ENCODE results near the gene STARD7. TPM values are rescaled to one million over a fixed set of nuclear protein-coding genes. Genes with fewer than 3 reads are reported as not detected.

Gene STARD7
- total RNA-seq, 1 donor from 2014 or later: 136 TPM

DNA sequence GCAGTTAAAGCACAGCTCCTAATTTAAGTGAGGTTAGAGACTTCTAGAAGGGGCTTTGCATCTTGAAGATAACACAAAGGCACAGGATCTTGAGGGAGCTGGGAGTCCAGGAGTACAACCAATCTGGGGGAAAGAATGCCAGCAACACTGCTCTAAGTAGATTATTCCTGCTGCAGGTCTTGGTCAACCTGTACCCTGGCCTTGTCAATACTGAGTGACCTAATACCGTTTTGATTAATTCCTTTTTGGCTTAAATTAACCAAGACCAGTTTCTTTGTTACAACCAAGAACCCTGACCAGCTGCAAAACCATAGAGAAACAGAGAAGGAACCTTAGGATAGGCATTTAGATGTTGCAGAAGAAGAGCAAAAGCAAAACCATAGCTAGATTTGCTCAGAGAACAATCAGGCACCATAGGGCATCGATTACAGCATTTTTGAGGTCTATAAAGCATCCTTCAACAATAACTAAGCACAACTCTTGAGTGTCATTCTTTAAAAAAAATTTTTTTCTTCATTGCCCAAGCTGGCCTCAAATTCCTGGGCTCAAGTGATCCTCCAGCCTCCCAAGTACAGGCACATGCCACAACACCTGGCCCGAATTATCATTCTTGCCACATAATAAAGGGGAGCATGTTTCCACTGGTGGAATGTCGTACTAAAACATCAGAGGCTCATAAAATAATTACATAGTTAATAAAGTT, 6.3 kb downstream of the STARD7 start:
- intact Hi-C loops (cut with micrococcal nuclease): no loop called here

DNA sequence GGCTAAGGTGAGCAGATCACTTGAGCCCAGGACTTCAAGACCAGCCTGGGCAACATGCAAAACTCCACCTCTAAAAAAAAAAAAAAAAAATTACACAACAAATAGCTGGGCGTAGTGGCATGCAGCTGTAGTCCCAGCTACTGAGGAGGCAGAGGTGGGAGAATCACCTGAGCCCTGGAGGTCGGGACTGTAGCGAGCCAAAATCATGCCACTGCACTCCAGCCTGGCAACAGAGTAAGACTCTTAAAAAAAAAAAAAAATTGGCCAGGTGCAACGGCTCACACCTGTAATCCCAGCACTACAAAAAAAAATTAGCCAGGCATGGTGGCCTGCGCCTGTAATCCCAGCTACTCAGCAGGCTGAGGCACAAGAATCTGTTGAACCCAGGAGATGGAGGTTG, 7.3 kb downstream of the STARD7 start:
- intact Hi-C loops (cut with micrococcal nuclease): no loop called here

DNA sequence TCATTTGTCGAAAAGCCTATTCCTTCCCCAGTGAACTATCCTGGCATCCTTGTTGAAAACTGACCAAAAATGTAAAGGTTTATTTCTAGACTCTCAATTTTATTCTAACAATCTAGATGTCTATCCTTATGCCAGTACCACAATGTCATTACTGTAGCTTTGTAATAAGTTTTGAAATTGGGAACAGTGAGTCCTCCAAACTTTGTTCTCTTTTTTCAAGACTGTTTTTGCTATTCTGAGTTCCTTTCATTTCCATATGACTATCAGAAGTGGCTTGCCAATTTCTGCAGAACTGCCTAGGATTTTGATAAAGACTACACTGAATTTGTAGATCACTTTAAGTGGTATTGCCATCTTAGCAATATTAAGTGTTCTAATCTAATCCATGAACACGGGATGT, 9.7 kb downstream of the STARD7 start:
- intact Hi-C loops (cut with micrococcal nuclease): no loop called here

DNA sequence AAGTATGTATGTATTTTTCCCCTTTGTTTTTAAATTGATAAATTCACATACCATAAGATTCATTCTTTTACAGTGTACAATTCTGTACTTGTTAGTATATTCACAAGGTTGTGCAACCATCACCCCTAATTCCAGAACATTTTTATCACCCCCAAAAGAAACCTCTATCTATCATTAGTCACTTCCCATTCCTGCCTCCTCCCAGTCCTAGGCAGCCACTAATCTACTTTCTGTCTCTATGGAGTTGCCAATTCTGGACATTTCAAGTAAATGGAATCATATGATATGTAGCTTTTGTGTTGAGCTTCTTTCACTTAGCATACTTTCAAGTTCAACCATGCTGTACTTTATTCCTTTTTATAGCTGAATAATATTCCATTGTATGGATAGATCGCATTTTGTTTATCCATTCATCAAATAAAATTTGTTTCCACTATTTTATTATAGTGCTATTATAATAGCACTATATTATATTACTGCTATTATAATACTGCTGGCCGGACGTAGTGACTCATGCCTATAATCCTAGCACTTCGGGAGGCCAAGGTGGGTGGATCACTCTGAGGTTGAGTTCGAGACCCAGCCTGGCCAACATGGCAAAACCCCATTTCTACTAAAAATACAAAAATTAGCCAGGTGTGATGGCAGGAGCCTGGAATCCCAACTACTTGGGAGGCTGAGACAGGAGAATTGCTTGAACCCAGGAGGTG, 10.9 kb downstream of the STARD7 start:
- intact Hi-C loops (cut with micrococcal nuclease): no loop called here

DNA sequence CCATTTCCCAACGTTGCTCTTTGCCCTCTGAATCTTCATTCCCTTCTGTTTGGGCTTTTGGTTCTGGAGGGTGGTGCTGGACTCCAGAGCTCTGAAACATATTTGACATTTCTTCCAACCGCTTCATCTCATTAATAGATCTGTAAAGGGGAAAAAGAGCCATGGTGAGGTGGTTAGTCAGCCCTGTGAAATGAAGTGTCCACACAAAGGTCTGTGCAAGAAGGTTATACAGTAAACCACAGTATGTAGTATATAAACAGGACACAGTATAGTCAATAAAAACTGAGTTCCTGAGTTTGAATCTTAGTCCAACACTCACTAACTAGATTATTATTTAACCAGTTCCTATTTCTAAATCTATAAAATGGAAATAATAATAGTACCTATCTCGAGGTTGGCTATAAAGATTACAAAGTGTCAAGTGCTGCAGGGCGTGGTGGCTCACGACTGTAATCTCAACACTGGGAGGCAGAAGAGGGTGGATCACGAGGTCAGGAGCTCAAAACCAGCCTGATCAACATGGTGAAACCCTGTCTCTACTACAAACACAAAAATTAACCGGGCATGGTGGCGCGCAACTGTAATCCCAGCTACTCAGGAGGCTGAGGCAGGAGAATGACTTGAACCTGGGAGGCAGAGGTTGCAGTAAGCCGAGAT, 13.1 kb downstream of the STARD7 start:
- intact Hi-C loops (cut with micrococcal nuclease): no loop called here

DNA sequence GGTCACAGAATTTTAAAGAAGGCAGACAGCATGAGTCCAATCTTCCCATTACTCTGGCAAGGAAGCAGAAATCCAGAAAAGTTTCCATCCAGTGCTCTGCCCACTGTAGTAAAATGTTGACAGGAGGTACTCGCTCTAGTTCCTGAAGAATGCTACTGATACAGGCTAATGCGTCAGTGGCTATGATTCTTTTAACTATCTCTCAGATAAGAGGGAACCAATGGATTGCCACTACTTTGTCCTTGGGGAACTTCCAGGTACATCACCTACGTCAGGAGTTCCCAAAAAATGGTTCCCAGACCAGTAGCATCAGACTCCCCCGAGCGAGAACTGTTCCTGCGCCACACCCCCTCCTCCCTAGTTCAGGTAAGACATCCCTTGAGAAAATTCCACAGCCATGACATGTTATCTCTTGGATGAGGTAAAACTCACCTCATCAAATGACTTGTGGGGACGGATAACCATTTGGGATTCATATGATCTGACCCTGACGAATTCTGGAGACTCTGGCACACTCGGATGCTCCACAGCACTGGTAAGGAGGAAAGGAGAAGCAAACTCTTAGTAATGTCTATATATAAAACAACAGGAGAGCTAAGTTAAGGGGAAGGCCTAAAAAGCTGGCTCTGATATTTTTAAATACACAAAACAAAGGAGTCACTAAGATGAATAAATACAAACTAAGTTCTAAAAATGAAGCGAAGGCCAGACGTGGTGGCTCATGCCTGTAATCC, 16.5 kb downstream of the STARD7 start:
- intact Hi-C loops (cut with micrococcal nuclease): loop anchor here (2.0 kb wide), 1 partner anchor 17 kb away; the partner anchor contains the start of gene STARD7

DNA sequence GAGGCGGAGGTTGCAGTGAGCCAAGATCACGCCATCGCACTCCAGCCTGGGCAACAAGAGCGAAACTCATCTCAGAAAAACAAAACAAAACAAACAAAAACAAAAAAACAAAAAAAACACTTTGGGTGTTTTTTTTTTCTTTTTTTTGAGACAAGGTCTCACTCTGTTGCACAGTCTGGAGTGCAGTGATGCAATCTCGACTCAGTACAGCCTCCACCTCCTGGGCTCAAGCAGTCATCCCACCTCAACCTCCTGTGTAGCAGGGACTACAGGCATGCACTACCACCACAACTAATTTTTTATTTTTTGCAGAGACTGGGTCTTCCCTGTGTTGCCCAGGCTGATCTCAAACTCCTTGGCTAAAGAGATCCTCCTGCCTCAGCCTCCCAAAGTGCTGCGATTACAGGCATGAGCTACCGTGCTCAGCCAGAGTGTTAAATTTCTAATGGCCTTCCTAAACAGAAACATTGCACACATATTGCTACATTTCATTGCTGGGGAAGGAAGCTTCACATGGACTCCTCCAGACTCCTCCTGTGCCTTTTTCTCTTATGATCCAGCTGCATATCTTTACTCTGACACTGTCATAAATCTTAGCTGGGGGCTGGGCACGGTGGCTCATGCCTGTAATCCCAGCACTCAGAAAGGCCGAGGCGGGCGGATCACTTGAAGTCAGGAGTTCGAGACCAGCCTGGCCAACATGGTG, 19.7 kb downstream of the STARD7 start:
- intact Hi-C loops (cut with micrococcal nuclease): no loop called here

DNA sequence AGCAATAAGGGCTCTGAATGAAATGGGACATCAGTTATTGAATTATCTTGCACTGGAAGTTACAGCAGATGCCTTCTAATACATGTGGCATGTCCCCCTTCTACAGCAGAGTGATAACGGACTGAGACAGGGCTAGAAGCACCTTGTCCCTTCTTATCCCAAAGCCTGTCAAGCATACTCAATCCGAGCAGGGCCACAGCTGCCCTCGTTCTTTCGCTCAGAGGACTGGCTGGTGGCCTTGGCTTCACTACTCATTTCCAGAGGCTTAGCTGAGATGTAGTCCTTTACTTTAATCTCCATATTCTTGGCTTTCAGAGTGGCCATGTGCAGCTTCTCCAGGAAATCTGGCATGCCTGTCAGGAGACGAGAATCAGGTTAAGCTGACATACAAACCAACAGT, 22.1 kb downstream of the STARD7 start:
- intact Hi-C loops (cut with micrococcal nuclease): no loop called here

DNA sequence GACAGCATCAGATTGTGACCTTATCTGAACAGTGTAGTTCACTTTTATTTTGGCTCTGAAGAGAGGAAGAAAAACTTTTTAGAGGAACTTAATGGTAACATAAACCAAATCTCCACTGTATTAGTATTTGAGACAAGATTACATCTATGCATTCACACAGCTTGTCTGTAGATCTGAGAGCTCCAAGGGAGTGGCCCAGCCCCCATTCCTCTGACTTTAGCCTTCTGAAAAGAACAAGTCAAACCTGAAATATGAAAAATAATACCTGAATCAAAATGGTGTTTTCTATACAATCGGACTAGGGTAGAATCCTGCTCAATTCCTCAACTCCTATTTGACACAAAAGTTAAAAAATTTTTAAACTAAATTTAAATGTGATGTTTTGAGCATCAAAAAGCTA, 23.1 kb downstream of the STARD7 start:
- intact Hi-C loops (cut with micrococcal nuclease): no loop called here

DNA sequence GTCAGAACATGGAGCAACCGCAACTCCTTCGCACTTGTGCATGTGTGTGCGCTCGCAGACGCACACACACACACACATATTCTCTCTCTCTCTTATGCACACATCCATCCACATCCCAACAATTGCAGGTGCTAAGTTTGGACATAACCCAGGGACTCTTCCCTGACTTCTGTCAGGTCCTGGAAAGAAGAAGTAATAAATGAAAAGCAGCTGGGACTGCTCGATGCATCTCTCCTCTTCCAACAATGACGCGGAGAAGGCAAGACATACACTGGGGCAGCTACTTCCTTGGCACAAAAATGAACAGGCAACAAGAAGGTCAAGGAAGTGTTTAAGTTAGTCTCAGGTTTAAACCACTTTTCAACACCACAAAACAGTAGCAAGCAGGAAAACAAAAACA, 23.6 kb downstream of the STARD7 start:
- intact Hi-C loops (cut with micrococcal nuclease): no loop called here

DNA sequence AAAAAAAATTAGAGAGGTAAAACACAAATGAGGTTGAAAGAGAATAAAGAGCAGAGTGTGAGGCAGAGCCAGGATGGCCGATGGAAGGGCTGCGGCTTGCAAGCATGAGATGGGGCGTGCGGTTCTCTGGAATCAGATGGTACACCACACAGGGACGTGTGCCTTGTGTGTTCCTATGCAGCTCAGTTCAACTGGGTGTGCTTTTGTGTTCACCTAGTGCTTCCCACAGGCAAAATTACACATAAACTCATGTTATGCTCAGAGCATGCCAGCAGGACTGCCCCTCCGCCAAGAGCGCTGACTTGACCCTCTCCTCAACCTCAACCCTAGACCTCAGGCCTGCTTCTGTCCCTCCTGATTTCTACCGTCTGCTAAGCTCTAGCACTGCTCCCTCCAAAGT, 24.4 kb downstream of the STARD7 start:
- intact Hi-C loops (cut with micrococcal nuclease): no loop called here

DNA sequence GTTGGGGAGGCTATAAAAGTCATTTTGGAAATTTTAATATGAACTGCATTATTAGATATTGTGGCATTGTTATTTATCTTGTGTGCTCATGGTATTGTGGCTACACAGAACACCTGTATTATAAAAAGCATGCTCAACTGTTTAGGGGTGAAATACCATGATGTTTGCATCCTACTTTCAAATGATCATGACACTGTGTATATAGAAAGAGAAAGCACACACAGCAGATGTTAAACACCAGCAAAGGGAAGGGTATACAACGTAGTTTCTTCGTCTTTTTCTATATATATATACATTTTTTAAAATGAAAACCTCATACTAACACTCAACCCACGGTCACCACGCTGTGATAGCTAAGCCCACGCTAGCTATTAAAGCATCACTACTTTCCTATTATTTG, 27.1 kb downstream of the STARD7 start:
- intact Hi-C loops (cut with micrococcal nuclease): no loop called here

DNA sequence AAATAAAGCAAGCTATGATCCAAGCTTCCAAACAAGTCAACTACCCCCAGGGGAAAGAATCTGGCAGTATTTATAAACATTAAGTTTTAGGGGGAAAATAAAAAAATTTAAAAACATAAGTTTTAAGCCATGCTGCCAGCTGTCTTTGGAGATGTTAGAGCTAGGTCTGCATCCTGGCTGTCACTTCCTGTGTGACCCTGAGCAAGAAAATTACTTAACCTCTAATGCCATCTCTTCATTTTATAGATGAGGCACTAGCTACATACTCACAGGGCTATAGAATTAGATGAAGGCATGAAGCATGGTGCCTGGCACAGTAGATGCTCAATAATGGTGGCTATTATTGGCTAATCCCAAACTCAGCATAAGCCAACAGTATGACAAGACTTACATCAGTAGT, 28.1 kb downstream of the STARD7 start:
- intact Hi-C loops (cut with micrococcal nuclease): no loop called here

DNA sequence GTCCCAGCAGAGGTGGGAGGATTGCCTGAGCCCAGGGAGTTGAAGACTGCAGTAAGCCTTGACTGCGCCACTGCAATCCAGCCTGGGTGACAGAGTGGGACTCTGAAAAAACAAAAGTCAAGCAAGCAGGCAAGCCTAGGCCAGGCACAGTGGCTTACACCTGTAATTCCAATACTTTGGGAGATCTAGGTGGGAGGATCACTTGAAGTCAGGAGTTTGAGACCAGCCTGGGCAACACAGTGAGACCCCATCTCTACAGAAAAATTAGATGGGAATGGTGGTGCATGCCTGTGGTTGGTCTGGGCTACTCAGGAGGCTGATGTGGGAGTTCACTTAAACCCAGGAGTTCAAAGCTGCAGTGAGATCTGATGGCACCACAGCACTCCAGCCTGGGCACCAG, 28.6 kb downstream of the STARD7 start:
- intact Hi-C loops (cut with micrococcal nuclease): no loop called here

DNA sequence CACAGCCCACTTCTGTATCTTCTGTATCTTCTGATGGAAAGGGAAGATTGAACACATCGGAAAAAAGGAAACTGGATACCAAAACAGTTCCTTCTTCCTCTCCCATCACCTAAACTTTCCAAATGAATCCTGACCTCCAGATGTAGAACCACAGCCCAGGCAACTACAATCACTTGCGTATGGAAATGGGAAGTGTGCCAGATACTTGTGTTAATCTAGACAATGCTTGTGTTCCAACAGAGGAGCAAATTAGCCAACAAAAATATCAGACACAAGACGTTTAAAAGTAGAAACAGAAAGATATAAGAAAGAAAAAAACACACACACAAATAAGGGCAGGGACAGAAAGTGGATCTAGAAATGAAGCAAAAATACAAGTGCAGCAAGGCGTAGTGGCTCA, 32.0 kb downstream of the STARD7 start:
- intact Hi-C loops (cut with micrococcal nuclease): no loop called here

DNA sequence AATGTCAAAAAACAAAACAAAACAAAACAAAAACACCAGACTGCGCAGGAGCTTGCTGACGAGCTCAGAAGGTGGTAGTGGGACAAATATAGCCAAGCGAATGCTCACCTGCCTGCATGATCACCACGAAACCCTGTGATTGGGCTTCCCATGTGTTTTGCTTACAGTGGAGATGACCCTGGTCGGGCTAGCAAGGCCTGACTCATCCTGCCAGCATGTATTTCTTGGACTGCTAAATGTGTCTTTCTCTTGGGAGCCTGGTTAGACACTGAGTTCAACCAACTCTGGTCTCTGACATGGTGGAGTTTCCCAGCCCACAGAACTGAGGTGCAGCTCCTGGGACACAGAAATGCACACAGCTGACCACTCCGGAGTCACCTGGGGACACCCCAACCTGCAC, 32.7 kb downstream of the STARD7 start:
- intact Hi-C loops (cut with micrococcal nuclease): no loop called here

DNA sequence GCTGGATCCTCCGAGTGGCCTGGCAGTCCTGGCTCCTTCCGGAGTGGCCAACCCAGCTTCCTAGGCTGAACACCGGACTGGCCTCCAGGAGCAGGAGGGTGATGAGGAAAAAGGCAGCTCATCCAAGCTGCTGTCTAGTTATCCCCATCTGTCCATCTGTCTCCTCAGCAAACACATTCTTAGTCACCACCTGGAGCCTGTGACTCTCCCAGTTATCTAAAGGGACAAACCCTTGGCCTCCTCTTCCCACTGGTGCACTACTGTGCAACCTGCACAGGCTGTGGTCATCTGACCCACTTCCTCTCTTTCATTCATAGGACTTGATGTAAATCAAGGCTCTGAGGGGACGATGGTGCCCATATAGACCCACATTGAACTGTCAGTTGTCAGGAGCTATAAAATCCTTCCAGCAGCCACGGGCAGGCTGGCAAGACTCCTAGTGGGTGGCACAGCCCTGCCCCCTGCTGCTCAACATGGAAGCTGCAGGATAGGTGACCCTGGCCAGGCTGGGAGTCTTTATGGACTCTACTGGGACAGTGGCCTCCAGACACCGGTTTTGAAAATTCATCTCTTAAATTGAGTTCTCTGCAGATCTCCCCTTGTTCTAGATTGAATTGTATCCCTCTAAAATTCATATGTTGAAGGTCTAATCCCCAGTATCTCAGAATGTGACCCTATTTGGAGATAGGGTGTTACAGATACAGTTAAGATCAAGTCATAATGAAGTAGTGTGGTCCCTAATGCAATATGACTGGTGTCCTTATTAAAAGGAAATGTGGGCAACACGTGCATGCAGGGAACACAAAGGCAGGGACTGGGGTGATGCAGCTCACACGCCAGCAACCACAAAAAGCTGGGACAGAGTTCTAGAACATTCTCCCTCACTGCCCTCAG, 34.1 kb downstream of the STARD7 start:
- intact Hi-C loops (cut with micrococcal nuclease): loop anchor here (1.0 kb wide), 5 partner anchors 10 to 182 kb away; partner anchors contain the start of gene ASTL

DNA sequence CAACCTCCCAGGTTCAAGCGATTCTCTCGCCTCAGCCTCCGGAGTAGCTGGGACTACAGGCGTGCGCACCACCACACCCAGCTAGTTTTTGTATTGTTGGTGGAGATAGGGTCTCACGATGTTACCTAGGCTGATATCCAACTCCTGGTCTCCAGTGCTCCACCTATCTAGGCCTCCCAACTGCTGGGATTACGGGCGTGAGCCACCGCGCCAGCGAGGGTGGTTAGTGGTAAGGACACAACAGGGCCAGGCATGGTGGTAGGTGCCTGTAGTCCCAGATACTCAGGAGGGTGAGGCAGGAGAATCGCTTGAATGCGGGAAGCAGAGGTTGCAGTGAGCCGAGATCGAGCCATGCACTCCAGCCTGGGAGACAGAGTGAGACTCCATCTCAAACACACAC, 36.8 kb downstream of the STARD7 start:
- intact Hi-C loops (cut with micrococcal nuclease): no loop called here

DNA sequence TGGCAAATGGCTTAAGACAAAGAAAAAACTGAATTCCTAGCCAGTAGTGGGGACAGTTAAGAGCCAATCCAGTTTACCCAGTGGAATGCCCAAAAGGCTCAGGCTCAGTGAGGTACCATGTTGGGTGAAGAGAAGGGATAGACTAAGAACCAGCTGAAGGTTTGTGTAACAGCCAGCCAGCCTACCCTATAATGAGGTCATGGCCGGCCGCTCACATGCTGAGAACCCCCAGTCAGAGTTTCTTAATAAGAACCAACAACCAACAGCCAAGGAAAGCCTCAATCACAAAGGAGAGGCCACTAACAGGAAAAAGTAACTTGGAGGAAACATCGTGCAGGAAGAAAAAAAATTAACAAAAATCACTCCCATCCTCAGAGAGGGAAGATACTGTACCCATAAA, 38.0 kb downstream of the STARD7 start:
- intact Hi-C loops (cut with micrococcal nuclease): no loop called here

DNA sequence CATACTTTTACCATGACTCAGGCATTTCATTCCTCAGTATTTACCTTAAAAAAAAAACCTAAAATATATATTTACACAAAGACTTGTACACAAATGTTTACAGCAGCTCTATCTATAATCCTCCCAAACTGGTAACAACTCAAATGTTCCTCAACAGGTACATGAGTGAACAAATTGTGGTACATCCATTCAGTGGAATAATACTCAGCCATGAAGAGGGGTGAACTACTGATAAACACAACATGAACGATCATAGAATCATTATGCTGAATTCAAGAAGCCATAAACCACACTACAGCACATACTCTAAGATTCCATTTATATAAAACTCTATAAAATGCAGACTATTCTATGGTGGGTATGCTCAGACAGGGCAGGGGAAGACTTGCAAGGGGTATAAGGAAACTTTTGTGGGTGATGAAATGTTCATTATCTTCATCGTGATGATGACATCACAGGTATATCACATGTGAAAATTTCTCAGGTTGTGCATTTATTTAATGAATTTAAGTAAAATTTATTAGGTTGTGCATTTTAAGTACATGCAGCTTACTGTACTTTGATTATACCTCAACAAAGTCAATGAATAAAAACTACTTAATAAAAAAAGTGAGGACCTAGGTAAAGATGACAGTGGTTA, 38.6 kb downstream of the STARD7 start:
- intact Hi-C loops (cut with micrococcal nuclease): no loop called here

All from T-helper 1 cell treated with Interleukin-12 subunit alpha and Interleukin-12 subunit beta and Interleukin-4 antibody, amounts not matched to agents 30 ng/mL and 1 ng/mL, for 36 hours (primary cell).